GM12875 (cell line): ENCODE measurements around the gene SLC30A9.
A peak's percentile ranks its signal among the peaks of the same experiment; 100 is the strongest.

Experiments used
- H3K4me3 ChIP-seq: one replicate; pipeline ENCODE4 v1.5.1; 2011; ENCODE audit warnings: low read depth, low read length, control low read depth
- TF ChIP-seq, protein P1 (sequence below): IDR thresholded peaks from 2 replicates; pipeline ENCODE4 v1.5.1; 2011; ENCODE audit warnings: low read depth, mild to moderate bottlenecking, control low read depth, inconsistent platforms, low read length, moderate library complexity, borderline replicate concordance; ENCODE audit not compliant: insufficient read depth

Gene SLC30A9

DNA sequence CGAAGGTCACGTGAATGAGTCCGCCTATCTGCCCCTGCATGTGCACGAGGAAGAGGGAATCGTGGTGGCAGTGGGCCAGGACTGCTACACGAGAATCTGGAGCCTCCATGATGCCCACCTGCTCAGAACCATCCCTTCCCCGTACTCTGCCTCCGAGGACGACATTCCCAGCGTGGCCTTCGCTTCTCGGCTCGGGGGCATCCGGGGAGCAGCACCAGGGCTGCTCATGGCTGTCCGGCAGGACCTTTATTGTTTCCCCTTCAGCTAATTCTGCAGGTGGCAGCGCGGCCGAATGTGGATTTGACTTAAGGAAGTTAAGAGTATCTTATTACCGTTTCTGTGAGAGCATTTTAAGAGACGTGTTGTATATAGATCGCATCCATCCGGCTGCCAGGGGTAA is 7.6 kb upstream of the SLC30A9 start:
- H3K4me3 ChIP-seq: no peak overlapping the region
- TF ChIP-seq, protein P1, sequence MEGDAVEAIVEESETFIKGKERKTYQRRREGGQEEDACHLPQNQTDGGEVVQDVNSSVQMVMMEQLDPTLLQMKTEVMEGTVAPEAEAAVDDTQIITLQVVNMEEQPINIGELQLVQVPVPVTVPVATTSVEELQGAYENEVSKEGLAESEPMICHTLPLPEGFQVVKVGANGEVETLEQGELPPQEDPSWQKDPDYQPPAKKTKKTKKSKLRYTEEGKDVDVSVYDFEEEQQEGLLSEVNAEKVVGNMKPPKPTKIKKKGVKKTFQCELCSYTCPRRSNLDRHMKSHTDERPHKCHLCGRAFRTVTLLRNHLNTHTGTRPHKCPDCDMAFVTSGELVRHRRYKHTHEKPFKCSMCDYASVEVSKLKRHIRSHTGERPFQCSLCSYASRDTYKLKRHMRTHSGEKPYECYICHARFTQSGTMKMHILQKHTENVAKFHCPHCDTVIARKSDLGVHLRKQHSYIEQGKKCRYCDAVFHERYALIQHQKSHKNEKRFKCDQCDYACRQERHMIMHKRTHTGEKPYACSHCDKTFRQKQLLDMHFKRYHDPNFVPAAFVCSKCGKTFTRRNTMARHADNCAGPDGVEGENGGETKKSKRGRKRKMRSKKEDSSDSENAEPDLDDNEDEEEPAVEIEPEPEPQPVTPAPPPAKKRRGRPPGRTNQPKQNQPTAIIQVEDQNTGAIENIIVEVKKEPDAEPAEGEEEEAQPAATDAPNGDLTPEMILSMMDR: no peak

DNA sequence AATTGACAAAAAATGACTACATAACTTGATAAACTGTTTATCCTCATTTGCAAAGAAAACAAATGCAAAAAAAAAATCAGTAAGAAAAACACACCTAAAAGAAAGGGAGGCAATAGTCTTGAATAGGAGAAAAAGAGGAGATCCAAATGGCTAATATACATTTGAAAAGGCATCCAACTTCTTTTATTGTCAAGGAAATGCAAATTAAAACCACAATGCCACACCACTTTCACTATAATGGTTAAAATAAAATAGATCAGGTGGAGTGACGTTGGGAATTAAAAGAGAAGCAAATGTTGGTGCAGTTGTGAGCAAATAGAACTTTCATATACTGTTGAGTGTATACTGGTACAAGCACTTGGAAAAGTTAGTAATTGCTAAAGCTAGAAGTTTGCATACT is 5.2 kb upstream of the SLC30A9 start:
- TF ChIP-seq, protein P1: no peak
- H3K4me3 ChIP-seq: no peak overlapping the region

DNA sequence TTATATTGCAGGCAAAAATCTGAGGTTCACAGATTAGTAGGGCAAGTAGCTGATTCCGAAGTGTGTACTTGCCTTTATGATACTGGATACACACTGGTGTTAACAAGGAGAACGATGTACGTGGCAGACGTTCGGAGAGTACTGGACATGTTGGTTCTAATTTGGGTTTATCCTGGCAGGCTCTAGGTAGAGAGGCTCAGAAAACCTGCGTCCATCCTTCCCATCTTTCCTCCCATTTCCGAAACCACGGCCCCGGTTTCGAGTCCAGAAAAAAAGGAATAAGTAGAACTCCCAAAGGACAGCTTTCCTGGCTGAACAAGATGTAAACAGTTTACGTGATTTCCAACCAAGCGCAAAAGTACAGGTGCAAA is 351 bp upstream of the SLC30A9 start:
- TF ChIP-seq, protein P1: no peak
- H3K4me3 ChIP-seq: peak overlapping the region; percentile 97

DNA sequence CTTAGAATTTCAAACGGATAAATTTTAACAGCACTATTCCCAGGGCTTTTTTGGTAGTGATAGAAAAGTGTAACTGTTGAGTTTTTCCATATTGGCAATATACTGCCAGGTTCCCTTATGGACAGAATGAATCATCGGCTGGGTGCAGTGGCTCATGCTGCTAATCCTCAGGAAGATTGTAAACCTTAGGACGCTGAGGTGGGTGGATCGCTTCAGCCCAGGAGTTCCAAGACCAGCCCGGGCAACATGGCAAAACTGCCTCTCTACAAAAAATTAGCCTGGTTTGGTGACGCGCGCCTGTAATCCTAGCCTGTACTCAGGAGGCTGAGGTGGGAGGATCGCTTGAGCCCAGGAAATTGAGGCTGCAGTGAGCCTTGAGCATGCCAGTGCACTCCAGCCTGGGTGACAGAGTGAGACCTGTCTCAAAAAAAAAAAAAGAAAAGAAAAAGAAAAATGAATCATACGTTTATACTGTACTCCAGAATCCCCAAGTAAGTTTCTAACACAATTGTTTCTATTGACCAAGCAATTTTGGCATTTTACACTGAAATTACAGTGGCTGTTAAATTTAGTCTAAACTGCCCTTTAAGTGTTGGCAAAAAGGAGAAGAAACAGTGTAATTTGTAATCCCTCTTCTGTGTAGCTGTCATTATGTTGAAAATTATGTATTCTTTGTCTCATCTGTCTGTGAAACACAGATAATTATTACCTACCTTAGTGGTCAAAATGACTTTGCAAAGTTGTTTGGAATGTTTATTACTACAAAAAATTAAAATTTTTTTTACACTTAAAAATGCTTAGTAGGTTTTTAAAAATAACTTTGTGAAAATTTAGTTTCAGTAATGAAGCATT is 1.8 kb downstream of the SLC30A9 start:
- H3K4me3 ChIP-seq: no peak overlapping the region
- TF ChIP-seq, protein P1: no peak

DNA sequence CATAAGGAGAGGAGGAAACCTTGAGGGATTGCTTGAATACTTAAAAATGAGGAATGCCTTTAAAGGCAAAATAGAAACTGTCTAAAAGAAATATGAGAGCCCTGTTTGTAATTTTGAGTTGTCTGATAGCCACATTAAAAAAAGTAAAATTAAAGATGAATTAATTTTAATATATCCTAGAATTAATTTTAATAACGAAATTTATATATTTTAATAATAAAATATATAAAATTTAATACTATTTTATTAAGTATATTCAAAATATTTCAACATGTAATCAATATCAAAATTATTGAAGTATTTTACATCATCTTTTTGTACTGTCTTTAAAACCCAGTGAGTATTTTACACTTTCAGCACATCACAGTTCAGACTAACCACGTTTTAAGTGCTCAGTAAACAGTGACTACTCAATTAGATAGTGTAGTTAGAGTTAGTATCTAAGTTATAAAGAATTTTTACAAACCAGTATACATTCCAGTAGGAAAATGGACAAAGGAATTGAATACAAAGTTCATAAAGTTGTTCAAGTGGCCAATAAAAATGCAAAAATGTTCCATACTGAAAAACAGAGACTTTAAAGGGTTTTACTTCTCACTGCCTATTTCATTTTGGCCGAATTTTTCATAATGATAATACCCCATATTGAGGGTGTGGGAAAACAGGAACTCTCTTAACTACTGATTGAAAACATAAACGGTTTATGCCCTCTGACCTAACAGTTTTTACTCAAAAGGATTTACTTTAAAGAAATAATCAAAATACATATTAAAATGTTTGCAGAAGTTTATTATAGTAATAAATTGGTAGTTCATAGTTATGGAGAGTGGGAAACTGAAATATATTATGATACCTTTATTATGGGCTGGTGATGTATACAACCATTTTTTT is 2.9 kb downstream of the SLC30A9 start:
- TF ChIP-seq, protein P1: no peak
- H3K4me3 ChIP-seq: no peak overlapping the region

DNA sequence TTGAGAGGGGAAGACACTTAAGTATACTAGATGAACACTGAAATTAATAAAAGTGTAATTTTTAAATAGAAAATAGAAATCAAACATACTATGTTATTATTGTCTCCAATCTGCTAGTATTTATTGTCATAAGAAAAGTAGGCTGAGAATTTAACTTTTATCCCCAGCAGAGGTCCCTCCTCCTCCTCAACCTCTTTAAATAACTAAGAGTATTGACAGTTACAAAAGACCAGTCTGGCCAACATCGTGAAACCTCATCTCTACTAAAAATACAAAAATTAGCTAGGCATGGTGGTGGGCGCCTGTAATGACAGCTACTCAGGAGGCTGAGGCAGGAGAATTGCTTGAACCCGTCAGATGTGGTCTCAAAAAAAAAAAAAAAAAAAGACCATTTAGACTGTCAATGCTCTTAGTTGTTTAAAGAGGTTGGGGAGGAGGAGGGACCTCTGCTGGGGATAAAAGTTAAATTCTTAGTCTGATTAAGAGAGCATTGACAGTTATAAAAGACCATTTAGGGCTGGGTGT is 4.2 kb downstream of the SLC30A9 start:
- TF ChIP-seq, protein P1: no peak
- H3K4me3 ChIP-seq: no peak overlapping the region
